ENCODE results near the gene IPCEF1. TPM values are rescaled to one million over a fixed set of nuclear protein-coding genes. Genes with fewer than 3 reads are reported as not detected.

The IPCEF1 gene
- total and polyA plus RNA-seq, 2 of the 8 experiments (the other 6 are each of a cell fraction or from before 2014, with no cell fraction given), result 0.41 to 0.78 TPM

GRCh38 chr6:154209555-154209954 lies 147.0 kb downstream of the IPCEF1 start (continued):
- TF ChIP-seq FOSL1 (IDR thresholded peaks at IDR 0.05; ENCODE audit: insufficient read depth, low read depth, low read length) (no peak), CHD1 (IDR thresholded peaks at IDR 0.05; ENCODE audit: low read depth, low read length) (no peak), POLR2AphosphoS5 (IDR thresholded peaks at IDR 0.05; ENCODE audit: low read depth, low read length) (no peak), CTBP2 (IDR thresholded peaks at IDR 0.05; ENCODE audit: borderline replicate concordance, insufficient read depth, insufficient read length, low read length) (no peak), YY1 (IDR thresholded peaks at IDR 0.05; ENCODE audit: low read depth, low read length) (no peak), SIX5 (IDR thresholded peaks at IDR 0.05; ENCODE audit: low read depth, low read length) (no peak), MAFK (IDR thresholded peaks at IDR 0.05; ENCODE audit: low read depth, low read length) (no peak), SAP30 (IDR thresholded peaks at IDR 0.05; ENCODE audit: insufficient read depth, insufficient replicate concordance, low read length) (no peak)
